DOHH2 (cell line): Measurements from ENCODE around the gene BBS5.

ENCODE experiments used
- EZH2phosphoT487 ChIP-seq: fragments of 200-600 bp; sonication (generic); IDR thresholded peaks from 2 replicates; pipeline ENCODE4 v1.6.1; 2017; ENCODE audit warnings: borderline replicate concordance, mild to moderate bottlenecking, antibody characterized with exemption, low read length, moderate library complexity, mixed read lengths
- TF ChIP-seq, protein P1 (sequence below): fragments of 200-600 bp; sonication (generic); IDR thresholded peaks from one replicate; pipeline ENCODE4 v1.5.1; 2014; ENCODE audit warnings: antibody characterized with exemption, mild to moderate bottlenecking, low read depth, low read length; ENCODE audit not compliant: poor library complexity, severe bottlenecking

DNA sequence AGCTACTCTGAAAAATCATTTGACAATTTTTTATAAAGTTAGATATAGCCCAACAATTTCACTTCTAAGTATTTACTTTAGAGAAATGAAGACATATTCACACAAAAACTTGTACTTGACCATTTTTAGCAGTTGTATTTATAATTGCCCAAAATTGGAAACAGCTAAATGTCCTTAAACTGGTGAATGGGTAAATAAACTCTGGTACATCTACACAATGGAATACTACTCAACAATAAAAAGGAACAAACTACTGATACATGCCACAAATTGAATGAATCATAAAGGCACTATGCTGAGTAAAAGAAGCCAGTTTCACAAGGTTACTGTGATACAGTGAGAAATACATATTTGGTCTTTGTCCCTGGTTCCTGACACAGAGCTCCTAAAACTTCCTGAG, 32.8 kb upstream of the BBS5 start:
- TF ChIP-seq, protein P1, sequence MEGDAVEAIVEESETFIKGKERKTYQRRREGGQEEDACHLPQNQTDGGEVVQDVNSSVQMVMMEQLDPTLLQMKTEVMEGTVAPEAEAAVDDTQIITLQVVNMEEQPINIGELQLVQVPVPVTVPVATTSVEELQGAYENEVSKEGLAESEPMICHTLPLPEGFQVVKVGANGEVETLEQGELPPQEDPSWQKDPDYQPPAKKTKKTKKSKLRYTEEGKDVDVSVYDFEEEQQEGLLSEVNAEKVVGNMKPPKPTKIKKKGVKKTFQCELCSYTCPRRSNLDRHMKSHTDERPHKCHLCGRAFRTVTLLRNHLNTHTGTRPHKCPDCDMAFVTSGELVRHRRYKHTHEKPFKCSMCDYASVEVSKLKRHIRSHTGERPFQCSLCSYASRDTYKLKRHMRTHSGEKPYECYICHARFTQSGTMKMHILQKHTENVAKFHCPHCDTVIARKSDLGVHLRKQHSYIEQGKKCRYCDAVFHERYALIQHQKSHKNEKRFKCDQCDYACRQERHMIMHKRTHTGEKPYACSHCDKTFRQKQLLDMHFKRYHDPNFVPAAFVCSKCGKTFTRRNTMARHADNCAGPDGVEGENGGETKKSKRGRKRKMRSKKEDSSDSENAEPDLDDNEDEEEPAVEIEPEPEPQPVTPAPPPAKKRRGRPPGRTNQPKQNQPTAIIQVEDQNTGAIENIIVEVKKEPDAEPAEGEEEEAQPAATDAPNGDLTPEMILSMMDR: no peak
- no peak for TF ChIP-seq EZH2phosphoT487
